Loucy (cell line): ENCODE measurements around the gene MUSK.

Experiments
- H2AFZ ChIP-seq: fragments of 200-600 bp; sonication (generic); 2 replicates; pipeline ENCODE4 v1.6.0; 2016; ENCODE audit warnings: antibody characterized with exemption, mild to moderate bottlenecking, low read length, moderate library complexity
- H3F3A ChIP-seq: fragments of 200-600 bp; 2 replicates; pipeline ENCODE4 v1.6.0; 2016; ENCODE audit warnings: antibody characterized with exemption, low read depth, mild to moderate bottlenecking
- H3K27me3 ChIP-seq: fragments of 200-600 bp; sonication (generic); 2 replicates; pipeline ENCODE4 v1.6.1; 2014; ENCODE audit warnings: low read length, mild to moderate bottlenecking; ENCODE audit not compliant: insufficient read depth, poor library complexity, severe bottlenecking
- H3K36me3 ChIP-seq: fragments of 200-600 bp; sonication (generic); 2 replicates; pipeline ENCODE4 v1.6.1; 2016; ENCODE audit warnings: low read length; ENCODE audit not compliant: insufficient read depth
- H3K4me1 ChIP-seq: fragments of 200-600 bp; sonication (generic); 2 replicates; pipeline ENCODE4 v1.5.1; 2014; ENCODE audit warnings: low read length, mild to moderate bottlenecking; ENCODE audit not compliant: insufficient read depth, poor library complexity, severe bottlenecking
- H3K4me2 ChIP-seq: fragments of 200-600 bp; sonication (generic); 2 replicates; pipeline ENCODE4 v1.6.0; 2014; ENCODE audit warnings: antibody characterized with exemption, low read length, low read depth, mild to moderate bottlenecking; ENCODE audit not compliant: poor library complexity, severe bottlenecking
- H3K4me3 ChIP-seq: fragments of 200-600 bp; sonication (generic); 2 replicates; pipeline ENCODE4 v1.5.1; 2014; ENCODE audit warnings: low read length, mild to moderate bottlenecking, mixed read lengths; ENCODE audit not compliant: poor library complexity, severe bottlenecking
- H3K79me2 ChIP-seq: fragments of 200-600 bp; sonication (generic); 2 replicates; pipeline ENCODE4 v1.6.1; 2014; ENCODE audit warnings: low read length; ENCODE audit not compliant: insufficient read depth
- H3K9ac ChIP-seq: fragments of 200-600 bp; sonication (generic); 2 replicates; pipeline ENCODE4 v1.6.0; 2014; ENCODE audit warnings: mild to moderate bottlenecking, low read depth, low read length, moderate library complexity; ENCODE audit not compliant: poor library complexity, severe bottlenecking
- H3K9me2 ChIP-seq: fragments of 200-600 bp; sonication (generic); replicated peaks from 2 replicates; pipeline ENCODE4 v1.6.1; 2016; ENCODE audit warnings: low read depth, low read length, mixed read lengths
- H3K9me3 ChIP-seq: fragments of 200-600 bp; sonication (generic); 2 replicates; pipeline ENCODE4 v1.6.1; 2014; ENCODE audit warnings: mild to moderate bottlenecking, antibody characterized with exemption, low read length, low read depth; ENCODE audit not compliant: insufficient read depth
- H4K20me1 ChIP-seq: fragments of 200-600 bp; sonication (generic); 2 replicates; pipeline ENCODE4 v1.6.0; 2014; ENCODE audit warnings: antibody characterized with exemption, low read length, mild to moderate bottlenecking; ENCODE audit not compliant: insufficient read depth, poor library complexity, severe bottlenecking
- EZH2phosphoT487 ChIP-seq: fragments of 200-600 bp; IDR thresholded peaks from 2 replicates; pipeline ENCODE4 v1.6.1; 2018; ENCODE audit warnings: antibody characterized with exemption, mild to moderate bottlenecking, moderate library complexity, borderline replicate concordance
- TF ChIP-seq, protein P1 (sequence below): fragments of 200-600 bp; sonication (generic); conservative IDR thresholded peaks from 2 replicates; pipeline ENCODE4 v1.5.1; 2014; ENCODE audit warnings: mild to moderate bottlenecking, antibody characterized with exemption, low read length

The MUSK gene

DNA sequence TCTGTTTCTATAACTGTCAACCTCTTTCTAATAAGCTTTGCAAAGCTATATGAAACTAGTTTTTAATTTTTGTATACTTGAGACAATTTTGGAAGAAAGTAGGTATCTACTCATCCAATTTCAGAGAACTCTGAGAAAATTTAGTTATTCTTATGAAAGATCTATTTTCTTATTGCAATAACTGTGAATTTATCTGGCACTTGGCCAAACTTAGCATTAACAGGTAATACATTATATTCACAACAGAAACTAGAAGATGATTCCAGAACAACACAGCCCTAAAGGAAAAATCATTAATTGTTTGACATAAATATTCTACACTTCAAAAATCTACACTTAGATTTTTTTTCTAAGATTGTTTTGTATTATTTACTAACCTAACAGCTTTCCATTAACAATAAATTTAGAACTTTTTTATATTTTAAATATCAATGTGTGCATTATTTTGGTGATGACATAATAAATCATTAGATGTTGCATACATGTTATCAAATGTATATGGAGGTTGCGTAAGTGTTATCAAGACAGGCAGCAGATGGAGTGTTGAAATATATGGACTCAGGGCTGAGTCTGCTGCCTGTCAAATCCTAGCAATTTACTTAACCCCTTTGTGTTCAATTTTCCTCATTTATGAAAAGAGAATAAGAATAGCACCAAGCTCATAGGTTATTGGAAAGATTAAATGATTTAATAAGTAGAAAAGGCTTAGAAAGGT, 141.8 kb downstream of the MUSK start:
- Histone ChIP-seq H3K4me1 (no peaks in the 10 kb centered on the region), H3K27me3 (no peaks in the 10 kb centered on the region), H4K20me1 (no peaks in the 10 kb centered on the region), H3F3A (no peaks in the 10 kb centered on the region), H3K79me2 (no peaks in the 10 kb centered on the region), H3K9me3 (0 out of 2 replicates have a peak, but pooled peaks cover 4% of the 10 kb centered on the region), H3K4me2 (no peak overlapping the region), H3K9ac (no peak overlapping the region), H2AFZ (no peak overlapping the region), H3K9me2 (no peaks in the 10 kb centered on the region), H3K4me3 (no peak overlapping the region), H3K36me3 (no peaks in the 10 kb centered on the region)
- TF ChIP-seq, protein P1, sequence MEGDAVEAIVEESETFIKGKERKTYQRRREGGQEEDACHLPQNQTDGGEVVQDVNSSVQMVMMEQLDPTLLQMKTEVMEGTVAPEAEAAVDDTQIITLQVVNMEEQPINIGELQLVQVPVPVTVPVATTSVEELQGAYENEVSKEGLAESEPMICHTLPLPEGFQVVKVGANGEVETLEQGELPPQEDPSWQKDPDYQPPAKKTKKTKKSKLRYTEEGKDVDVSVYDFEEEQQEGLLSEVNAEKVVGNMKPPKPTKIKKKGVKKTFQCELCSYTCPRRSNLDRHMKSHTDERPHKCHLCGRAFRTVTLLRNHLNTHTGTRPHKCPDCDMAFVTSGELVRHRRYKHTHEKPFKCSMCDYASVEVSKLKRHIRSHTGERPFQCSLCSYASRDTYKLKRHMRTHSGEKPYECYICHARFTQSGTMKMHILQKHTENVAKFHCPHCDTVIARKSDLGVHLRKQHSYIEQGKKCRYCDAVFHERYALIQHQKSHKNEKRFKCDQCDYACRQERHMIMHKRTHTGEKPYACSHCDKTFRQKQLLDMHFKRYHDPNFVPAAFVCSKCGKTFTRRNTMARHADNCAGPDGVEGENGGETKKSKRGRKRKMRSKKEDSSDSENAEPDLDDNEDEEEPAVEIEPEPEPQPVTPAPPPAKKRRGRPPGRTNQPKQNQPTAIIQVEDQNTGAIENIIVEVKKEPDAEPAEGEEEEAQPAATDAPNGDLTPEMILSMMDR: no peak
- TF ChIP-seq EZH2phosphoT487: no peak

DNA sequence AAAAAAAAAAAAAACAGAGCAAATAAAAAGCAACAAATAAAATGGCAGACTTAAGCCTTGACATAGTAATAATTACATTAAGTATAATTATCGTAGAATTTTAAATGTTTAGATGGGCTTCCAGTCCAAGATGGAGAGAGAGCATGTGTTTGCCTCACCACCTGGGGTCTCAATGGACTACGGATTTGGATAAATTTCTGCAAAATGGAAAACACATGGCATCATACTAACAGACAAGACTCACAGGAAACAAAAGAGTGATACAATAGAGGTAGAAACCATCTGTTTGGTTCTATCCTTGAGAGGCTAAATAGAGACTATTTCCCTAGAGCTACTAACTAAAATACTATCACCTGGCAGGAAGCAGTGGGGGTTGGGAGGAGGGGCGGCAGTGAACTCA, 144.3 kb downstream of the MUSK start:
- no peaks in the 10 kb centered on the region for H3K36me3 ChIP-seq
- no peaks in the 10 kb centered on the region for H3K79me2 ChIP-seq
- H3K4me1 ChIP-seq: no peaks in the 10 kb centered on the region
- H3F3A ChIP-seq: no peaks in the 10 kb centered on the region
- H3K27me3 ChIP-seq: no peaks in the 10 kb centered on the region
- H2AFZ ChIP-seq: no peak overlapping the region
- no peak overlapping the region for H3K4me3 ChIP-seq
- H3K9ac ChIP-seq: no peak overlapping the region
- no peaks in the 10 kb centered on the region for H3K9me2 ChIP-seq
- TF ChIP-seq, protein P1: no peak
- TF ChIP-seq EZH2phosphoT487: no peak
- H4K20me1 ChIP-seq: no peaks in the 10 kb centered on the region
- 0 out of 2 replicates have a peak, but pooled peaks cover 4% of the 10 kb centered on the region for H3K9me3 ChIP-seq
- H3K4me2 ChIP-seq: no peak overlapping the region

DNA sequence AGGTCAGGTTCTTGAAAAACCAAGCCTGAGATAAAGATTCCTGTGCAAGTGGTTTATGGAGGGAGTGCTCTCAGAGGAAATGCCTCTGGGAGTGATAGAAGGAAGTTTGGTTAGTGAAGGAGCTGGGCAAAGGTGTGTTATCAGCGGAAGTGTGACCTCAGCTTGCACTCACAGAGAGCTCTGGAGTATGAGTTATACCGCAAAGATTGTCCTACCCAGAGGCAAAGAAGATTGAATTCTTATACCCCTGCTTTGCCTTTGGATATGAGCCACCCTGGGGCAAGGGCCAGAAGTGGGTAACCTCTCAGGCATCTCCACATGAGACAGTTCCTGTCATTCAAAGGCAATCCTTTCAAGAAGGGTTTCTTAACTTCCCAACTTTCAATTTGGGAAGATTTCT, 145.6 kb downstream of the MUSK start:
- Histone ChIP-seq H3K9me2 (no peaks in the 10 kb centered on the region), H3K36me3 (no peaks in the 10 kb centered on the region), H3K4me2 (no peak overlapping the region), H3K9me3 (0 out of 2 replicates have a peak, but pooled peaks cover 4% of the 10 kb centered on the region), H3F3A (no peaks in the 10 kb centered on the region), H3K27me3 (no peaks in the 10 kb centered on the region), H3K79me2 (no peaks in the 10 kb centered on the region), H4K20me1 (no peaks in the 10 kb centered on the region), H2AFZ (no peak overlapping the region), H3K9ac (no peak overlapping the region), H3K4me1 (no peaks in the 10 kb centered on the region), H3K4me3 (no peak overlapping the region)
- TF ChIP-seq, protein P1: no peak
- TF ChIP-seq EZH2phosphoT487: no peak
